ENCODE data around the gene UBE2Z.

The UBE2Z gene

DNA sequence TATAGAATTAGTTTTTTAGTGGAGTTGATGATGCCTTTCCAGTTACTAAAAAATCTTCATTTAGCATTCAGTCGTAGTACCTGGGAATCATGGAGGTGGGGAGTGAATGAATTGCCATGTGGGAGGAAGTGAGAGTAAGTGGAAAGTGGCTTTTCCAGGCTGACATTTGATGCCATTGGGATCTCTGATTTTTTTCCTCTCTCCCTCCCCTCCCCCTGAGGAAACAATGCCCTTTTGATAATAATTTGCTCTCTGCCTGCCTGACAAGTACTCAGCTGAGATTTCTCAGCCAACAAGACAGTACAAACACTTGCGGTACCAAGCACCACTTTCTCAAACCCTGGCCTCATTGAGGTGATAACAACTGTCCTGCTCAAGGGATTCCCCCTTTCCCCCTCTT is 2.2 kb downstream of the UBE2Z start:
- Histone ChIP-seq H3K36me3 (replicated peaks; ENCODE audit: low read depth, low read length) (peaks cover 52% of the 10 kb centered on the region), H3K9ac (ENCODE audit: low read length) (peak overlapping the region; percentile 96), H3K4me2 (ENCODE audit: low read length) (peak overlapping the region; percentile 95), H3K27ac (ENCODE audit: low read length) (peak overlapping the region; percentile 86), H3K79me2 (ENCODE audit: low read length) (peaks cover 83% of the 10 kb centered on the region), H4K20me1 (ENCODE audit: insufficient read depth, low read length) (peaks cover 22% of the 10 kb centered on the region), H3K27me3 (ENCODE audit: low read depth, low read length) (no peaks in the 10 kb centered on the region), H2AFZ (ENCODE audit: low read depth, low read length) (no peak overlapping the region), H3K4me1 (ENCODE audit: low read length) (peaks cover 46% of the 10 kb centered on the region), H3K9me3 (ENCODE audit: insufficient read depth, low read length) (no peaks in the 10 kb centered on the region), H3K4me3 (ENCODE audit: low read length) (peak overlapping the region; percentile 99)
- no peak for TF ChIP-seq EZH2phosphoT487 (IDR thresholded peaks at IDR 0.05; ENCODE audit: low read depth)
- no peak for TF ChIP-seq CTCF (IDR thresholded peaks at IDR 0.05; ENCODE audit: low read depth, low read length)

DNA sequence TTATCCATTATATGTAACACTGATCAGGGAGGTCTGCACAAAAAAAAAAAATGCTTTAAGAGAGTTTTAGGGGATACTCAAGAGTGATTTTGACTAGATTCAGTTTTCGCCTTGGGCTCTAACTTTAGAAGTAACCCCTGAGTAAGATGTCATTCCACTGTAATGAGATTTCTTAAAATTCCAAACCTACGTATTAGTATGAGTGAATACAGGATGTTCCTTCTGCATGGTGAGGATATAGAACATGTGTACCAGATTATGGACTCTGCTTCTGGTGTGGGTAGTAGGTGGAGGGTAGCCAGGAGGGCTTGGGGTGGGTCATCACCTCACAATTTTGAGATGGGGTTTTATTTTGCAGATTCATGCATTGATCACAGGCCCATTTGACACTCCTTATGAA is 4.3 kb downstream of the UBE2Z start:
- H3K9me3 ChIP-seq (ENCODE audit: insufficient read depth, low read length): no peaks in the 10 kb centered on the region
- H3K4me1 ChIP-seq (ENCODE audit: low read length): peaks cover 63% of the 10 kb centered on the region
- H3K9ac ChIP-seq (ENCODE audit: low read length): no peak overlapping the region
- no peak overlapping the region for H3K27ac ChIP-seq (ENCODE audit: low read length)
- H3K79me2 ChIP-seq (ENCODE audit: low read length): peaks cover 96% of the 10 kb centered on the region
- no peak for TF ChIP-seq CTCF (IDR thresholded peaks at IDR 0.05; ENCODE audit: low read depth, low read length)
- TF ChIP-seq EZH2phosphoT487 (IDR thresholded peaks at IDR 0.05; ENCODE audit: low read depth): no peak
- H4K20me1 ChIP-seq (ENCODE audit: insufficient read depth, low read length): peaks cover 22% of the 10 kb centered on the region
- no peak overlapping the region for H3K4me2 ChIP-seq (ENCODE audit: low read length)
- H2AFZ ChIP-seq (ENCODE audit: low read depth, low read length): no peak overlapping the region
- H3K27me3 ChIP-seq (ENCODE audit: low read depth, low read length): no peaks in the 10 kb centered on the region
- H3K36me3 ChIP-seq (replicated peaks; ENCODE audit: low read depth, low read length): peaks cover 62% of the 10 kb centered on the region
- H3K4me3 ChIP-seq (ENCODE audit: low read length): no peak overlapping the region

DNA sequence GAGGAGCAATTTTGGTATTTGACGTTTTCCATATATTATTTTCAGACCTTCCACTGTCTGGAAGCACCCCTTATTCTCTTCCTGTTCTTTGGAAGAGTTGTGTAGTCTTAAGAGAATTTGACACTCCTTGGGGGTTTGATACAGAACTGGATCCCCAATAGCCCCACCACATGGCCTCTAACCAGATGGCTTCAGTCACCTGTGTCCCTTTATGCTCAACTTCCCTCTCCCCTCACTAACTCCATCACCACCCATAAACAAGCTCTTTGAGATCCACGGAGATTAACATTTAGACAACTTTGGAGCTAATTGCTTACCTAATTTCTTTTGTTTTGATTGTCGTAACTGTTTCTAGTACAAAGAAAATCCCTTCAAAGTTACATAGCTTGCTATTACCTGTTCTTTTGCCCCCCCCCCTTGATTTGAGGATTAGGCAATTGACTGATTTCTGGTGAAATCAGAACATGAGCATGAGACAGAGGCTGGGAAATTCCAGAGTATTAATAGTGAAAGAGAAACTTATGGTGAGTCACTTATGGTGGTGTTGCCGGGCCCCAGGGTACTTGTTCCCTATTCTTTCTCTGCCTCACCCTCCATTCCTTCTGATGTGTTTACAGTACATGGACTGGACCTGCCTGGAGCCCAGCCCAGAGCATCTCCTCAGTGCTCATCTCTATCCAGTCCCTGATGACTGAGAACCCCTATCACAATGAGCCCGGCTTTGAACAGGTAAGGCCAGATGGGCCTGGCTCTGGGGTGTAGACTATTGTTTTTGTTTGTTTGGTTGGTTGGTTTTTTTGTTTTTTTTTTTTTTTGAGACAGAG is 7.5 kb downstream of the UBE2Z start:
- TF ChIP-seq EZH2phosphoT487 (IDR thresholded peaks at IDR 0.05; ENCODE audit: low read depth) (no peak), CTCF (IDR thresholded peaks at IDR 0.05; ENCODE audit: low read depth, low read length) (no peak)
- peak overlapping the region; percentile 63 for H3K4me3 ChIP-seq (ENCODE audit: low read length)
- H3K27me3 ChIP-seq (ENCODE audit: low read depth, low read length): no peaks in the 10 kb centered on the region
- H3K36me3 ChIP-seq (replicated peaks; ENCODE audit: low read depth, low read length): peaks cover 62% of the 10 kb centered on the region
- peaks cover 6% of the 10 kb centered on the region for H4K20me1 ChIP-seq (ENCODE audit: insufficient read depth, low read length)
- H3K27ac ChIP-seq (ENCODE audit: low read length): peak overlapping the region; percentile 94
- H3K9ac ChIP-seq (ENCODE audit: low read length): peak overlapping the region; percentile 69
- no peak overlapping the region for H2AFZ ChIP-seq (ENCODE audit: low read depth, low read length)
- peaks cover 91% of the 10 kb centered on the region for H3K79me2 ChIP-seq (ENCODE audit: low read length)
- peak overlapping the region; percentile 90 for H3K4me2 ChIP-seq (ENCODE audit: low read length)
- H3K9me3 ChIP-seq (ENCODE audit: insufficient read depth, low read length): no peaks in the 10 kb centered on the region
- H3K4me1 ChIP-seq (ENCODE audit: low read length): peaks cover 51% of the 10 kb centered on the region

GRCh38 chr17:48925251-48925990 is 17.2 kb downstream of the UBE2Z start:
- H2AFZ ChIP-seq (ENCODE audit: low read depth, low read length): no peak overlapping the region
- no peak overlapping the region for H3K27ac ChIP-seq (ENCODE audit: low read length)
- no peak overlapping the region for H3K9ac ChIP-seq (ENCODE audit: low read length)
- peaks cover 77% of the 10 kb centered on the region for H3K36me3 ChIP-seq (replicated peaks; ENCODE audit: low read depth, low read length)
- no peak overlapping the region for H3K4me2 ChIP-seq (ENCODE audit: low read length)
- peaks cover 18% of the 10 kb centered on the region; the same call in 1 of the 2 replicates for H3K79me2 ChIP-seq (ENCODE audit: low read length)
- no peak overlapping the region for H3K4me3 ChIP-seq (ENCODE audit: low read length)
- H4K20me1 ChIP-seq (ENCODE audit: insufficient read depth, low read length): peaks cover 8% of the 10 kb centered on the region; the same call in 1 of the 2 replicates
- no peaks in the 10 kb centered on the region for H3K9me3 ChIP-seq (ENCODE audit: insufficient read depth, low read length)
- no peaks in the 10 kb centered on the region for H3K4me1 ChIP-seq (ENCODE audit: low read length)
- no peaks in the 10 kb centered on the region for H3K27me3 ChIP-seq (ENCODE audit: low read depth, low read length)
- TF ChIP-seq EZH2phosphoT487 (IDR thresholded peaks at IDR 0.05; ENCODE audit: low read depth) (no peak), CTCF (IDR thresholded peaks at IDR 0.05; ENCODE audit: low read depth, low read length) (no peak)
